HT1080 (cell line): ENCODE results near the gene MAN1B1. TPM values are rescaled to one million over a fixed set of nuclear protein-coding genes. Genes with fewer than 3 reads are reported as not detected.
"Not testable (repeated sequence)": the region's sequence is repeated elsewhere in the genome, so short reads cannot be mapped to it uniquely, and the experiment has no call there.

Experiments used
- DNase-seq: peaks from one replicate; pipeline ENCODE4 v3.0.0-alpha.2; 2015; ENCODE audit warnings: low read depth
- total RNA-seq: library from RNA; depleted of rRNA; stranded (reverse); fragments of >200 nt; shearing (Covaris generic); gene quantifications from 2 replicates; pipeline ENCODE4 v1.2.3, GENCODE V29; 2014

Gene MAN1B1
- total RNA-seq, 1 experiment from 2014 or later = 56.1 TPM

GRCh38 chr9:137052293-137052692 lies 34.5 kb upstream of the MAN1B1 start:
- no peak for DNase-seq

- DNase-seq = no peak
These were observed 33.5 kb upstream of the MAN1B1 start for GRCh38 chr9:137052998-137053943.

- DNase-seq = no peak
These were observed 32.5 kb upstream of the MAN1B1 start, which contains the start of gene ENTPD2 for GRCh38 chr9:137053944-137054931. Gene ENTPD2, minus strand, starts transcription at chr9:137054061. Its CDS starts 64 bp downstream, at chr9:137053997.

- no peak for DNase-seq
These were observed 31.8 kb upstream of the MAN1B1 start for GRCh38 chr9:137054932-137055384.

GRCh38 chr9:137055385-137056364 lies 31.1 kb upstream of the MAN1B1 start:
- DNase-seq = no peak

- DNase-seq = no peak
These were observed 29.9 kb upstream of the MAN1B1 start for GRCh38 chr9:137056739-137057415.

GRCh38 chr9:137057545-137057944 lies 29.2 kb upstream of the MAN1B1 start:
- DNase-seq = no peak

- DNase-seq = no peak
These were observed 28.1 kb upstream of the MAN1B1 start for GRCh38 chr9:137058521-137059234.

- DNase-seq = no peak
These were observed 24.4 kb upstream of the MAN1B1 start for GRCh38 chr9:137062384-137062783.

- not testable (repeated sequence) for DNase-seq
These were observed 24.0 kb upstream of the MAN1B1 start for GRCh38 chr9:137062798-137063197.

GRCh38 chr9:137063311-137064026 lies 23.3 kb upstream of the MAN1B1 start:
- DNase-seq = no peak

- DNase-seq = peak; percentile 43
These were observed 22.5 kb upstream of the MAN1B1 start for GRCh38 chr9:137064027-137064879.

GRCh38 chr9:137064880-137065164 lies 22.0 kb upstream of the MAN1B1 start:
- DNase-seq = no peak

- DNase-seq = no peak
These were observed 21.3 kb upstream of the MAN1B1 start for GRCh38 chr9:137065336-137065967.

GRCh38 chr9:137066096-137066861 lies 20.5 kb upstream of the MAN1B1 start:
- no peak for DNase-seq

- DNase-seq = peak; percentile 74
These were observed 18.8 kb upstream of the MAN1B1 start for GRCh38 chr9:137067860-137068538.
